Activated CD8-positive, alpha-beta memory T cell treated with anti-CD3 and anti-CD28 coated beads, Interleukin-2, amount 50 U/mL, for 1 hour (primary cell): ENCODE measurements around the gene ASB3.
A peak's percentile ranks its signal among the peaks of the same experiment; 100 is the strongest.
"Not testable (repeated sequence)": the region's sequence is repeated elsewhere in the genome, so short reads cannot be mapped to it uniquely, and the experiment has no call there.

Experiments used
- DNase-seq: peaks from one replicate; pipeline ENCODE4 v3.0.0-alpha.2; 2020; ENCODE audit errors: extremely low read depth

Gene ASB3

GRCh38 chr2:53786705-53787613 is at the start of gene ASB3, which contains the start of gene ERLEC1:
Gene ASB3, minus strand, starts transcription at chr2:53786953. Its CDS starts 21,381 bp downstream, at chr2:53765572.
Gene ERLEC1, plus strand, starts transcription at chr2:53787044. Its CDS starts 167 bp downstream, at chr2:53787211.
- peak; percentile 75 for DNase-seq

- not testable (repeated sequence) for DNase-seq
Measured at GRCh38 chr2:53829980-53830290, 43.2 kb upstream of the ASB3 start.

- DNase-seq, result no peak
Measured at GRCh38 chr2:53829273-53829979, 42.7 kb upstream of the ASB3 start.

GRCh38 chr2:53828331-53828730 is 41.6 kb upstream of the ASB3 start:
- no peak for DNase-seq

GRCh38 chr2:53827398-53828175 is 40.8 kb upstream of the ASB3 start:
- no peak for DNase-seq

- DNase-seq, result no peak
Measured at GRCh38 chr2:53826587-53827397, 40.0 kb upstream of the ASB3 start.

GRCh38 chr2:53826030-53826410 is 39.3 kb upstream of the ASB3 start:
- DNase-seq, result no peak

- not testable (repeated sequence) for DNase-seq
Measured at GRCh38 chr2:53823639-53824038, 36.9 kb upstream of the ASB3 start.

GRCh38 chr2:53821810-53822209 is 35.1 kb upstream of the ASB3 start:
- no peak for DNase-seq

GRCh38 chr2:53820711-53821110 is 34.0 kb upstream of the ASB3 start:
- no peak for DNase-seq

- DNase-seq, result no peak
Measured at GRCh38 chr2:53820048-53820447, 33.3 kb upstream of the ASB3 start.

- DNase-seq, result no peak
Measured at GRCh38 chr2:53819634-53820033, 32.9 kb upstream of the ASB3 start.

GRCh38 chr2:53818854-53819435 is 32.2 kb upstream of the ASB3 start:
- no peak for DNase-seq

GRCh38 chr2:53813151-53813550 is 26.4 kb upstream of the ASB3 start:
- no peak for DNase-seq

- DNase-seq, result no peak
Measured at GRCh38 chr2:53811601-53812000, 24.8 kb upstream of the ASB3 start.

GRCh38 chr2:53802617-53803151 is 15.9 kb upstream of the ASB3 start:
- DNase-seq, result no peak

GRCh38 chr2:53801547-53801946 is 14.8 kb upstream of the ASB3 start:
- no peak for DNase-seq

- no peak for DNase-seq
Measured at GRCh38 chr2:53793821-53794220, 7.1 kb upstream of the ASB3 start.

GRCh38 chr2:53793261-53793660 is 6.5 kb upstream of the ASB3 start:
- no peak for DNase-seq

GRCh38 chr2:53787614-53788289 is 999 bp upstream of the ASB3 start:
- no peak for DNase-seq
